Measurements from ENCODE around the gene KAZN.

Gene KAZN

DNA sequence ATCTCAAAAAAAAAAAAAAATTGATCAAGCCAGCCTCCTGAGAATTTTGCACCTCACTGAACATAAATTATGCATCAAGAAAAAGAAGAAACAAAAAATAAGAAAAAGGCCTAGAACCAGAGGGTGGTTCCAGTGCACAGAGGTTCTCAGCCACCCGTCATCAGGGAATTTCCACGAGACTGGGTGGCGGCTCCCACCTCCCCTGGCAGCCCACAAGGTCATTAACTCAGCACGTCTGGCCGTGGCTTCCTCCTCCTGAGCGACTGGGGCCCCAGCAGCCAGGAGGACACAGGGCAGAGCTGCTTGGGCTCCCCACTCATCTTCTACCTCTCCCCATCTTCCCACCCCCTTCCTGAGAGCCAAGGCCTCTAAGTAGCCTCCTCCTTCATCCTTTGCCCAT, 539.3 kb downstream of the KAZN start:
- Histone ChIP-seq H3K27me3 (ENCODE audit: control insufficient read depth, low read length) (0 out of 2 replicates have a peak, but pooled peaks cover 4% of the 10 kb centered on the region), H3K27ac (ENCODE audit: low read depth, low read length) (no peak overlapping the region), H4K20me1 (ENCODE audit: control insufficient read depth, insufficient read depth, low read depth, low read length) (no peaks in the 10 kb centered on the region), H3K4me2 (ENCODE audit: low read length) (no peak overlapping the region), H3K4me1 (ENCODE audit: control insufficient read depth, low read length) (no peaks in the 10 kb centered on the region), H3F3A (ENCODE audit: control insufficient read depth, insufficient read depth) (no peaks in the 10 kb centered on the region), H3K9me2 (replicated peaks; ENCODE audit: control insufficient read depth, low read length) (no peaks in the 10 kb centered on the region), H3K79me2 (ENCODE audit: control insufficient read depth, low read length) (no peaks in the 10 kb centered on the region), H3K4me3 (ENCODE audit: low read length) (no peak overlapping the region), H3K9me3 (ENCODE audit: control insufficient read depth, insufficient read depth, low read length) (no peaks in the 10 kb centered on the region), H3K36me3 (ENCODE audit: control insufficient read depth, low read length) (no peaks in the 10 kb centered on the region)
- TF ChIP-seq, protein P1, sequence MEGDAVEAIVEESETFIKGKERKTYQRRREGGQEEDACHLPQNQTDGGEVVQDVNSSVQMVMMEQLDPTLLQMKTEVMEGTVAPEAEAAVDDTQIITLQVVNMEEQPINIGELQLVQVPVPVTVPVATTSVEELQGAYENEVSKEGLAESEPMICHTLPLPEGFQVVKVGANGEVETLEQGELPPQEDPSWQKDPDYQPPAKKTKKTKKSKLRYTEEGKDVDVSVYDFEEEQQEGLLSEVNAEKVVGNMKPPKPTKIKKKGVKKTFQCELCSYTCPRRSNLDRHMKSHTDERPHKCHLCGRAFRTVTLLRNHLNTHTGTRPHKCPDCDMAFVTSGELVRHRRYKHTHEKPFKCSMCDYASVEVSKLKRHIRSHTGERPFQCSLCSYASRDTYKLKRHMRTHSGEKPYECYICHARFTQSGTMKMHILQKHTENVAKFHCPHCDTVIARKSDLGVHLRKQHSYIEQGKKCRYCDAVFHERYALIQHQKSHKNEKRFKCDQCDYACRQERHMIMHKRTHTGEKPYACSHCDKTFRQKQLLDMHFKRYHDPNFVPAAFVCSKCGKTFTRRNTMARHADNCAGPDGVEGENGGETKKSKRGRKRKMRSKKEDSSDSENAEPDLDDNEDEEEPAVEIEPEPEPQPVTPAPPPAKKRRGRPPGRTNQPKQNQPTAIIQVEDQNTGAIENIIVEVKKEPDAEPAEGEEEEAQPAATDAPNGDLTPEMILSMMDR (IDR thresholded peaks at IDR 0.05; ENCODE audit: low read depth, low read length, poor library complexity, severe bottlenecking) = no peak
- TF ChIP-seq EZH2phosphoT487 (IDR thresholded peaks at IDR 0.05; ENCODE audit: borderline replicate concordance, low read length) = no peak

DNA sequence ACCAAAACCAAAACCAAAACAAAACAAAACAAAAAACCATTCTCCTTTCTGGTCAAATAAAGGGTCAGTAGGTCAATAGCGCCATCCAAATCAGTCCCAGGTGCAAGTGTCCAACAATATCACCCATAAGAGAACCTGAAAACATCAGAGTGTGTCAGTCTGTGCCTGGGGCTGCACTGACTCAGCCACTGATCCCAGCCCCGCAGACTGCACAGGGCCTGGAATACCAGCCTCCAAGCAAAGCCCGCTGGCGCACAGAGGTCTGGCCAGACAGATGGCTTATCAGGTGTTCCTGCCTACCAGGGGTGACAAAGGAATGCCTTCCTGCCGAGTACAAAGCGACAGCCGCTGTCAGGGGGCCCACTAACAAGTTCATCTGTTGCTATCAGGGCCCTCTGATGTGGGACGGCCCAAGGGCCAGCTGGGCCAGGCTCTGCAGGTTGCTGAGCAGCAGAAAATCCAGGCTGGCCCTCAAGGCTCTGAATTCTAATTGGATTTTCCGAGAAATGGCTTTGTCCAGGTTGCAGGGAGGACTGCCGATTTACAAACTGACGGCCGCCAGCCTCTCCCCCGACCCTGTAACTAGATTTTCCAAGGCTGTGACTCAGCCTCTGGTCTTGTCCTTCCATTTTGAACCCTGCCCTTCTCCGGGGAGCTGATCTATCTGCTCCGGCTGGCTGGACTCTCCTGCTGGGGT, 541.3 kb downstream of the KAZN start:
- no peaks in the 10 kb centered on the region for H3K9me2 ChIP-seq (replicated peaks; ENCODE audit: control insufficient read depth, low read length)
- H3K36me3 ChIP-seq (ENCODE audit: control insufficient read depth, low read length) = no peaks in the 10 kb centered on the region
- no peaks in the 10 kb centered on the region for H3K79me2 ChIP-seq (ENCODE audit: control insufficient read depth, low read length)
- no peak overlapping the region for H3K4me3 ChIP-seq (ENCODE audit: low read length)
- no peaks in the 10 kb centered on the region for H3K9me3 ChIP-seq (ENCODE audit: control insufficient read depth, insufficient read depth, low read length)
- H3K27ac ChIP-seq (ENCODE audit: low read depth, low read length) = no peak overlapping the region
- no peaks in the 10 kb centered on the region for H3K27me3 ChIP-seq (ENCODE audit: control insufficient read depth, low read length)
- no peaks in the 10 kb centered on the region for H4K20me1 ChIP-seq (ENCODE audit: control insufficient read depth, insufficient read depth, low read depth, low read length)
- no peaks in the 10 kb centered on the region for H3F3A ChIP-seq (ENCODE audit: control insufficient read depth, insufficient read depth)
- no peaks in the 10 kb centered on the region for H3K4me1 ChIP-seq (ENCODE audit: control insufficient read depth, low read length)
- H3K4me2 ChIP-seq (ENCODE audit: low read length) = no peak overlapping the region
- TF ChIP-seq, protein P1 (IDR thresholded peaks at IDR 0.05; ENCODE audit: low read depth, low read length, poor library complexity, severe bottlenecking) = no peak
- TF ChIP-seq EZH2phosphoT487 (IDR thresholded peaks at IDR 0.05; ENCODE audit: borderline replicate concordance, low read length) = no peak

DNA sequence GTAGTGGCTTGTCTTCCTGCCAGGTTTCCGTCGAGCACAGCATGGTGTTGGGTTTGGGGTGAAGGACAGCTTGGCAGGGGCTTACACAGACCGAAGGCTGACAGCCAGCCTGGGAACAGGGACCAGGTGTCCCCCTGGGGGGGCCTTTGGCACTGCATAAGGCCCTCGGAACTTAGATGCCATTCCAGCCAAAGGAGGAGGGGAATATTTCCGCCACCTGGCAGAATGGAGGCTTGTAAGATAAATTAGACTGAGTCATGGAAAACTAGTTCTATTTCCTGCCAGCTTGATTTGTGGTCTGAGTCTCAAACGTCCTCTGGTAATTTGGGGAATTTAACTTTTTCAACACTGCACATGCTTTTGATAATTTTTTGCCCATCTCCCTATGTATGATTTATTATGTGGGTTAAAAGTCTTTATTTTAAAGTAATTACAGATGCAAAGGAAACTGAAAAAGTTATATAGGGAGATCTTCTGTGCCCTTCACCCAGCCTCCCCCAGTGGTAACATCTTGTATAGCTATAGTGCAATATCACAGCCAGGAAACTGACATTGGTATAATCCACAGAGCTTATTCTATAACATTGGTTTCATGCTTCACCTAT, 543.6 kb downstream of the KAZN start:
- H4K20me1 ChIP-seq (ENCODE audit: control insufficient read depth, insufficient read depth, low read depth, low read length) = no peaks in the 10 kb centered on the region
- no peaks in the 10 kb centered on the region for H3K9me3 ChIP-seq (ENCODE audit: control insufficient read depth, insufficient read depth, low read length)
- no peak overlapping the region for H3K4me3 ChIP-seq (ENCODE audit: low read length)
- H3K9me2 ChIP-seq (replicated peaks; ENCODE audit: control insufficient read depth, low read length) = no peaks in the 10 kb centered on the region
- no peak overlapping the region for H3K4me2 ChIP-seq (ENCODE audit: low read length)
- H3K36me3 ChIP-seq (ENCODE audit: control insufficient read depth, low read length) = no peaks in the 10 kb centered on the region
- no peaks in the 10 kb centered on the region for H3K79me2 ChIP-seq (ENCODE audit: control insufficient read depth, low read length)
- H3K27me3 ChIP-seq (ENCODE audit: control insufficient read depth, low read length) = 0 out of 2 replicates have a peak, but pooled peaks cover 6% of the 10 kb centered on the region
- H3F3A ChIP-seq (ENCODE audit: control insufficient read depth, insufficient read depth) = no peaks in the 10 kb centered on the region
- no peaks in the 10 kb centered on the region for H3K4me1 ChIP-seq (ENCODE audit: control insufficient read depth, low read length)
- TF ChIP-seq EZH2phosphoT487 (IDR thresholded peaks at IDR 0.05; ENCODE audit: borderline replicate concordance, low read length) = no peak
- TF ChIP-seq, protein P1 (IDR thresholded peaks at IDR 0.05; ENCODE audit: low read depth, low read length, poor library complexity, severe bottlenecking) = no peak
- H3K27ac ChIP-seq (ENCODE audit: low read depth, low read length) = no peak overlapping the region
